B cell (primary cell): ENCODE measurements around the gene OSBPL1A. TPM values are rescaled to one million over a fixed set of nuclear protein-coding genes. Genes with fewer than 3 reads are reported as not detected.

Experiments used
- ATAC-seq: fragments of 200-7000 bp; cut with Tn5 transposase; one replicate; pipeline ENCODE4 v1.10.0; 2021; ENCODE audit warnings: low read depth, mild to moderate bottlenecking, moderate number of reproducible peaks, moderate library complexity
- CTCF ChIA-PET: fragments of 350-600 bp; sonication (Branson Sonifier 250); formaldehyde crosslinking; loops from one replicate; lab custom pipeline; 2021; ENCODE audit warnings: antibody characterized with exemption, inconsistent platforms; lab: Charles Lee
- POLR2A ChIA-PET: fragments of 350-600 bp; sonication (Branson Sonifier 250); formaldehyde crosslinking; loops from one replicate; lab custom pipeline; 2021; ENCODE audit warnings: antibody characterized with exemption; lab: Charles Lee
- DNase-seq: peaks from one replicate; pipeline ENCODE4 v3.0.0; 2013
- H2AFZ ChIP-seq: 2 replicates; pipeline ENCODE4 v1.6.1; 2012; ENCODE audit warnings: mild to moderate bottlenecking, low read depth, low read length; ENCODE audit not compliant: insufficient read depth, poor library complexity, severe bottlenecking
- H3K27ac ChIP-seq, 2 donors: 1 replicate in 1 of 2; 2 replicates in 1 of 2; pipeline ENCODE4 v1.5.1; 2012 to 2013; ENCODE audit warnings: low read length in 2 of 2, mild to moderate bottlenecking in 2 of 2, moderate library complexity in 1 of 2
- H3K27me3 ChIP-seq, 4 experiments: fragments of 200-600 bp in 1 of 4; sonication (generic) in 1 of 4; replicated peaks in 1 of 4; 1 replicate in 2 of 4; 2 replicates in 2 of 4; pipeline versions ENCODE4 v1.6.1 to v1.7.0; 2013 to 2016; ENCODE audit warnings: low read length in 3 of 4, mild to moderate bottlenecking in 2 of 4, mixed read lengths in 1 of 4, moderate library complexity in 1 of 4; ENCODE audit not compliant: insufficient read depth in 4 of 4, control insufficient read depth in 3 of 4; ENCODE audit errors: control extremely low read depth in 1 of 4
- H3K36me3 ChIP-seq, 2 experiments: replicated peaks in 1 of 2; 1 replicate in 1 of 2; 2 replicates in 1 of 2; pipeline versions ENCODE4 v1.6.1 to v1.7.1; 2013; ENCODE audit warnings: low read length in 1 of 2; ENCODE audit not compliant: insufficient read depth in 2 of 2, control insufficient read depth in 1 of 2; ENCODE audit errors: control extremely low read depth in 1 of 2, extremely low read depth in 1 of 2
- H3K4me1 ChIP-seq, 2 donors: fragments of 200-600 bp in 1 of 2; sonication (generic) in 1 of 2; 1 replicate in 1 of 2; 2 replicates in 1 of 2; pipeline versions ENCODE4 v1.5.1 to v1.6.1; 2013 to 2017; ENCODE audit warnings: low read length in 2 of 2; ENCODE audit not compliant: control insufficient read depth in 2 of 2, insufficient read depth in 2 of 2
- H3K4me2 ChIP-seq: replicated peaks from 2 replicates; pipeline ENCODE3; 2012; ENCODE audit warnings: mild to moderate bottlenecking, low read depth, low read length; ENCODE audit not compliant: poor library complexity, severe bottlenecking
- H3K4me3 ChIP-seq, 5 experiments: fragments of 200-600 bp in 1 of 5; sonication (generic) in 1 of 5; 1 replicate in 3 of 5; 2 replicates in 2 of 5; pipeline versions ENCODE4 v1.5.1 to v1.7.0; 2011 to 2016; ENCODE audit warnings: low read length in 4 of 5, mild to moderate bottlenecking in 4 of 5, low read depth in 2 of 5, control low read depth in 1 of 5, moderate library complexity in 1 of 5; ENCODE audit not compliant: insufficient read depth in 1 of 5; ENCODE audit errors: control extremely low read depth in 1 of 5, extremely low read depth in 1 of 5
- H3K79me2 ChIP-seq: fragments of 200-600 bp; sonication (generic); one replicate; pipeline ENCODE4 v1.6.0; 2016; ENCODE audit warnings: low read length; ENCODE audit not compliant: control insufficient read depth, insufficient read depth
- H3K9ac ChIP-seq: fragments of 200-600 bp; sonication (generic); 2 replicates; pipeline ENCODE4 v1.6.1; 2017; ENCODE audit warnings: mild to moderate bottlenecking, low read length, moderate library complexity
- H3K9me3 ChIP-seq, 3 donors: one replicate each; pipeline versions ENCODE4 v1.6.1 to v1.7.1; 2013; ENCODE audit warnings: low read length in 2 of 3; ENCODE audit not compliant: control insufficient read depth in 2 of 3, insufficient read depth in 1 of 3; ENCODE audit errors: control extremely low read depth in 1 of 3
- H4K20me1 ChIP-seq: 2 replicates; pipeline ENCODE4 v1.6.0; 2012; ENCODE audit warnings: mild to moderate bottlenecking, low read length; ENCODE audit not compliant: insufficient read depth, control insufficient read depth, poor library complexity, severe bottlenecking
- H3K27ac Mint-ChIP-seq: one replicate; pipeline ENCODE4 v1.8.0; 2021; ENCODE audit warnings: mixed read lengths
- H3K27me3 Mint-ChIP-seq: one replicate; pipeline ENCODE4 v1.8.0; 2021; ENCODE audit warnings: mixed read lengths
- H3K4me1 Mint-ChIP-seq: one replicate; pipeline ENCODE4 v1.8.0; 2021; ENCODE audit warnings: mixed read lengths
- H3K4me3 Mint-ChIP-seq: one replicate; pipeline ENCODE4 v1.8.0; 2021; ENCODE audit warnings: mixed read lengths
- H3K9me3 Mint-ChIP-seq: one replicate; pipeline ENCODE4 v1.8.0; 2022; ENCODE audit warnings: mixed read lengths; ENCODE audit not compliant: insufficient read depth
- EZH2 ChIP-seq: IDR thresholded peaks from 2 replicates; pipeline ENCODE4 v1.6.1; 2012; ENCODE audit warnings: borderline replicate concordance, low read depth, mild to moderate bottlenecking, moderate library complexity, low read length; ENCODE audit not compliant: insufficient read depth, poor library complexity, severe bottlenecking
- WGBS: methylation state at CpG from one replicate; pipeline ENCODE4 v1.1.5; 2013; ENCODE audit warnings: missing lambda C conversion rate; ENCODE audit not compliant: insufficient coverage; 5-methylcytosine and 5-hydroxymethylcytosine counted together
- intact Hi-C: fragments of 100-400 bp; cut with micrococcal nuclease; formaldehyde crosslinking; loops from one replicate; pipeline ENCODE4 v1.10.0; 2022
- polyA plus RNA-seq: library from polyadenylated mRNA; depleted of rRNA; stranded (reverse); fragments of >200 nt; gene quantifications from 2 replicates; pipeline ENCODE4 v1.2.3, GENCODE V29; 2012
- total RNA-seq, 2 donors: library from RNA; stranded (reverse); fragments of 120-200 nt in 1 of 2; gene quantifications; 1 replicate in 1 of 2; 2 replicates in 1 of 2; pipeline versions ENCODE4 v1.2.3 to v1.2.4, GENCODE V29; 2013 to 2022
- TF ChIP-seq, protein P1 (sequence below): fragments of 200-600 bp; IDR thresholded peaks from one replicate; pipeline ENCODE4 v1.8.0; 2022; ENCODE audit warnings: antibody characterized with exemption, mild to moderate bottlenecking

OSBPL1A gene
- total and polyA plus RNA-seq, 2 donors (not counting 1 experiment from before 2014, with no cell fraction given): 0.57 to 0.86 TPM

- Histone ChIP-seq H3K4me3 (no peak overlapping the region), H3K36me3 (no peaks in the 10 kb centered on the region), H3K4me2 (no peak overlapping the region), H3K27me3 (peaks cover 0 to 7% (median 2%) of the 10 kb centered on the region in 4 experiments), H3K79me2 (no peaks in the 10 kb centered on the region), H3K9ac (no peak overlapping the region), H3K27ac (no peak overlapping the region), H3K9me3 (peaks cover 0 to 12% (median 0%) of the 10 kb centered on the region in 3 donors), H3K4me1 (peaks cover 7 to 13% of the 10 kb centered on the region in 2 donors), H2AFZ (no peak overlapping the region), H4K20me1 (no peaks in the 10 kb centered on the region)
- peak; percentile 13 for DNase-seq
- WGBS: no CpG with 5 or more reads among the region's 11 CpGs
- TF ChIP-seq, protein P1, sequence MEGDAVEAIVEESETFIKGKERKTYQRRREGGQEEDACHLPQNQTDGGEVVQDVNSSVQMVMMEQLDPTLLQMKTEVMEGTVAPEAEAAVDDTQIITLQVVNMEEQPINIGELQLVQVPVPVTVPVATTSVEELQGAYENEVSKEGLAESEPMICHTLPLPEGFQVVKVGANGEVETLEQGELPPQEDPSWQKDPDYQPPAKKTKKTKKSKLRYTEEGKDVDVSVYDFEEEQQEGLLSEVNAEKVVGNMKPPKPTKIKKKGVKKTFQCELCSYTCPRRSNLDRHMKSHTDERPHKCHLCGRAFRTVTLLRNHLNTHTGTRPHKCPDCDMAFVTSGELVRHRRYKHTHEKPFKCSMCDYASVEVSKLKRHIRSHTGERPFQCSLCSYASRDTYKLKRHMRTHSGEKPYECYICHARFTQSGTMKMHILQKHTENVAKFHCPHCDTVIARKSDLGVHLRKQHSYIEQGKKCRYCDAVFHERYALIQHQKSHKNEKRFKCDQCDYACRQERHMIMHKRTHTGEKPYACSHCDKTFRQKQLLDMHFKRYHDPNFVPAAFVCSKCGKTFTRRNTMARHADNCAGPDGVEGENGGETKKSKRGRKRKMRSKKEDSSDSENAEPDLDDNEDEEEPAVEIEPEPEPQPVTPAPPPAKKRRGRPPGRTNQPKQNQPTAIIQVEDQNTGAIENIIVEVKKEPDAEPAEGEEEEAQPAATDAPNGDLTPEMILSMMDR: no peak
- no peak for TF ChIP-seq EZH2
- Mint-ChIP-seq H3K27ac (no peak overlapping the region), H3K27me3 (peaks cover 32% of the 10 kb centered on the region), H3K9me3 (no peaks in the 10 kb centered on the region), H3K4me1 (peaks cover 16% of the 10 kb centered on the region), H3K4me3 (no peak overlapping the region)
- intact Hi-C loops: no loop called here
- CTCF ChIA-PET: no interaction called here
- POLR2A ChIA-PET: no interaction called here
- ATAC-seq: no peak
Observed at GRCh38 chr18:24395049-24395795, 2.4 kb downstream of the OSBPL1A start.

- ChIA-PET CTCF (no interaction called here), POLR2A (no interaction called here)
- Histone ChIP-seq H3K36me3 (no peaks in the 10 kb centered on the region), H3K9me3 (peaks cover 0 to 2% (median 0%) of the 10 kb centered on the region in 3 donors), H3K4me3 (no peak overlapping the region), H3K79me2 (no peaks in the 10 kb centered on the region), H2AFZ (no peak overlapping the region), H3K27me3 (no peaks in the 10 kb centered on the region), H4K20me1 (no peaks in the 10 kb centered on the region), H3K4me2 (no peak overlapping the region), H3K27ac (no peak overlapping the region), H3K4me1 (no peaks in the 10 kb centered on the region), H3K9ac (no peak overlapping the region)
- H3K4me3 Mint-ChIP-seq: no peak overlapping the region
- peaks cover 21% of the 10 kb centered on the region for H3K27me3 Mint-ChIP-seq
- no peaks in the 10 kb centered on the region for H3K4me1 Mint-ChIP-seq
- WGBS: no CpG with 5 or more reads among the region's 3 CpGs
- TF ChIP-seq EZH2: no peak
- TF ChIP-seq, protein P1: no peak
- ATAC-seq (no peak), DNase-seq (no peak)
- no peaks in the 10 kb centered on the region for H3K9me3 Mint-ChIP-seq
- no peak overlapping the region for H3K27ac Mint-ChIP-seq
- intact Hi-C loops: no loop called here
Observed at GRCh38 chr18:24388957-24389356, 8.7 kb downstream of the OSBPL1A start.
